GM23338 (cell line): ENCODE data around the gene UBE2D1. TPM values are rescaled to one million over a fixed set of nuclear protein-coding genes. Genes with fewer than 3 reads are reported as not detected.

ENCODE experiments used
- ETS1 ChIP-seq: IDR thresholded peaks from 2 replicates; pipeline ENCODE4 v1.6.1; 2016; ENCODE audit warnings: antibody characterized with exemption
- EZH2phosphoT487 ChIP-seq: fragments of 200-600 bp; sonication (generic); IDR thresholded peaks from one replicate; pipeline ENCODE4 v1.8.1; 2018; ENCODE audit warnings: antibody characterized with exemption; ENCODE audit not compliant: unreplicated experiment
- POLR2AphosphoS5 ChIP-seq: IDR thresholded peaks from 2 replicates; pipeline ENCODE4 v1.6.1; 2016; ENCODE audit warnings: antibody characterized with exemption, low read depth
- STAT1 ChIP-seq: IDR thresholded peaks from one replicate; pipeline ENCODE4 v1.6.1; 2016; ENCODE audit warnings: antibody characterized with exemption; ENCODE audit not compliant: unreplicated experiment
- ZNF331 ChIP-seq: fragments of 250-450 bp; sonication (Bioruptor Pico); IDR thresholded peaks from 2 replicates; pipeline ENCODE4 v1.5.0; 2020; ENCODE audit warnings: low read depth, mild to moderate bottlenecking, moderate library complexity
- polyA plus RNA-seq: library from polyadenylated mRNA; unstranded; fragments of >200 nt; fragmentation: Nextera tagmentation; extraction: Ambion mirVana; gene quantifications from 2 replicates; pipeline ENCODE4 v1.2.1, GENCODE V29; 2016
- total RNA-seq: library from RNA; depleted of rRNA; stranded (reverse); fragments of >200 nt; shearing (Covaris generic); gene quantifications from 2 replicates; pipeline ENCODE4 v1.2.3, GENCODE V29; 2014
- TF ChIP-seq, protein P1 (sequence below): fragments of 250-450 bp; sonication (Bioruptor Pico); IDR thresholded peaks from 2 replicates; pipeline ENCODE4 v1.5.0; 2020; ENCODE audit warnings: mild to moderate bottlenecking, moderate library complexity
- TF ChIP-seq, protein P2 (sequence below): IDR thresholded peaks from one replicate; pipeline ENCODE4 v1.6.1; 2018; ENCODE audit warnings: antibody characterized with exemption; ENCODE audit not compliant: unreplicated experiment

UBE2D1 gene
- total and polyA plus RNA-seq, 2 experiments from 2014 or later = 39.5 to 64.9 TPM

DNA sequence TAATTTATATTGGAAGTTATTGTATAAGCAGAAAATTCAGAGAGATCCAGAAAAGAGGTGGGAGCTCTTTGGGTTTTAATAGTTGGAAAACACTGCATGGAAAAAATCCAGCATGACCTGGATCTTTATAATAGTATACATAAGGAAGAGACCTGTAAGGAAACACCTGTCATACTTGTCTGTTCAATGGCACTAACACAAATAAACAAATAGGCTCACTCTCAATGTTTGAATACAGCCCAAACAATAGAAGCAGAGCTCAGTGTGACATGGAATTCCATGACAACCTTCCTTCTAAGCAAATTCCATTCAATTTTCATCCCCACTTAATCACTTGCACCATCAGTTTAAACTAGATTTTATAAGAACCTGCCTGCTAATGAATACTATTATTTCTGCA is 34.1 kb upstream of the UBE2D1 start (continued):
- TF ChIP-seq, protein P1, sequence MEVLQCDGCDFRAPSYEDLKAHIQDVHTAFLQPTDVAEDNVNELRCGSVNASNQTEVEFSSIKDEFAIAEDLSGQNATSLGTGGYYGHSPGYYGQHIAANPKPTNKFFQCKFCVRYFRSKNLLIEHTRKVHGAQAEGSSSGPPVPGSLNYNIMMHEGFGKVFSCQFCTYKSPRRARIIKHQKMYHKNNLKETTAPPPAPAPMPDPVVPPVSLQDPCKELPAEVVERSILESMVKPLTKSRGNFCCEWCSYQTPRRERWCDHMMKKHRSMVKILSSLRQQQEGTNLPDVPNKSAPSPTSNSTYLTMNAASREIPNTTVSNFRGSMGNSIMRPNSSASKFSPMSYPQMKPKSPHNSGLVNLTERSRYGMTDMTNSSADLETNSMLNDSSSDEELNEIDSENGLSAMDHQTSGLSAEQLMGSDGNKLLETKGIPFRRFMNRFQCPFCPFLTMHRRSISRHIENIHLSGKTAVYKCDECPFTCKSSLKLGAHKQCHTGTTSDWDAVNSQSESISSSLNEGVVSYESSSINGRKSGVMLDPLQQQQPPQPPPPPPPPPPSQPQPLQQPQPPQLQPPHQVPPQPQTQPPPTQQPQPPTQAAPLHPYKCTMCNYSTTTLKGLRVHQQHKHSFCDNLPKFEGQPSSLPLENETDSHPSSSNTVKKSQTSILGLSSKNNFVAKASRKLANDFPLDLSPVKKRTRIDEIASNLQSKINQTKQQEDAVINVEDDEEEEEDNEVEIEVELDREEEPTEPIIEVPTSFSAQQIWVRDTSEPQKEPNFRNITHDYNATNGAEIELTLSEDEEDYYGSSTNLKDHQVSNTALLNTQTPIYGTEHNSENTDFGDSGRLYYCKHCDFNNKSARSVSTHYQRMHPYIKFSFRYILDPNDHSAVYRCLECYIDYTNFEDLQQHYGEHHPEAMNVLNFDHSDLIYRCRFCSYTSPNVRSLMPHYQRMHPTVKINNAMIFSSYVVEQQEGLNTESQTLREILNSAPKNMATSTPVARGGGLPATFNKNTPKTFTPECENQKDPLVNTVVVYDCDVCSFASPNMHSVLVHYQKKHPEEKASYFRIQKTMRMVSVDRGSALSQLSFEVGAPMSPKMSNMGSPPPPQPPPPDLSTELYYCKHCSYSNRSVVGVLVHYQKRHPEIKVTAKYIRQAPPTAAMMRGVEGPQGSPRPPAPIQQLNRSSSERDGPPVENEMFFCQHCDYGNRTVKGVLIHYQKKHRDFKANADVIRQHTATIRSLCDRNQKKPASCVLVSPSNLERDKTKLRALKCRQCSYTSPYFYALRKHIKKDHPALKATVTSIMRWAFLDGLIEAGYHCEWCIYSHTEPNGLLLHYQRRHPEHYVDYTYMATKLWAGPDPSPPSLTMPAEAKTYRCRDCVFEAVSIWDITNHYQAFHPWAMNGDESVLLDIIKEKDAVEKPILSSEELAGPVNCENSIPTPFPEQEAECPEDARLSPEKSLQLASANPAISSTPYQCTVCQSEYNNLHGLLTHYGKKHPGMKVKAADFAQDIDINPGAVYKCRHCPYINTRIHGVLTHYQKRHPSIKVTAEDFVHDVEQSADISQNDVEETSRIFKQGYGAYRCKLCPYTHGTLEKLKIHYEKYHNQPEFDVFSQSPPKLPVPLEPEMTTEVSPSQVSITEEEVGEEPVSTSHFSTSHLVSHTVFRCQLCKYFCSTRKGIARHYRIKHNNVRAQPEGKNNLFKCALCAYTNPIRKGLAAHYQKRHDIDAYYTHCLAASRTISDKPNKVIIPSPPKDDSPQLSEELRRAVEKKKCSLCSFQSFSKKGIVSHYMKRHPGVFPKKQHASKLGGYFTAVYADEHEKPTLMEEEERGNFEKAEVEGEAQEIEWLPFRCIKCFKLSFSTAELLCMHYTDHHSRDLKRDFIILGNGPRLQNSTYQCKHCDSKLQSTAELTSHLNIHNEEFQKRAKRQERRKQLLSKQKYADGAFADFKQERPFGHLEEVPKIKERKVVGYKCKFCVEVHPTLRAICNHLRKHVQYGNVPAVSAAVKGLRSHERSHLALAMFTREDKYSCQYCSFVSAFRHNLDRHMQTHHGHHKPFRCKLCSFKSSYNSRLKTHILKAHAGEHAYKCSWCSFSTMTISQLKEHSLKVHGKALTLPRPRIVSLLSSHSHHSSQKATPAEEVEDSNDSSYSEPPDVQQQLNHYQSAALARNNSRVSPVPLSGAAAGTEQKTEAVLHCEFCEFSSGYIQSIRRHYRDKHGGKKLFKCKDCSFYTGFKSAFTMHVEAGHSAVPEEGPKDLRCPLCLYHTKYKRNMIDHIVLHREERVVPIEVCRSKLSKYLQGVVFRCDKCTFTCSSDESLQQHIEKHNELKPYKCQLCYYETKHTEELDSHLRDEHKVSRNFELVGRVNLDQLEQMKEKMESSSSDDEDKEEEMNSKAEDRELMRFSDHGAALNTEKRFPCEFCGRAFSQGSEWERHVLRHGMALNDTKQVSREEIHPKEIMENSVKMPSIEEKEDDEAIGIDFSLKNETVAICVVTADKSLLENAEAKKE = no peak
- TF ChIP-seq ETS1 (no peak), ZNF331 (CRISPR knock-in tag) (no peak), EZH2phosphoT487 (no peak), STAT1 (no peak), POLR2AphosphoS5 (no peak)
- TF ChIP-seq, protein P2, sequence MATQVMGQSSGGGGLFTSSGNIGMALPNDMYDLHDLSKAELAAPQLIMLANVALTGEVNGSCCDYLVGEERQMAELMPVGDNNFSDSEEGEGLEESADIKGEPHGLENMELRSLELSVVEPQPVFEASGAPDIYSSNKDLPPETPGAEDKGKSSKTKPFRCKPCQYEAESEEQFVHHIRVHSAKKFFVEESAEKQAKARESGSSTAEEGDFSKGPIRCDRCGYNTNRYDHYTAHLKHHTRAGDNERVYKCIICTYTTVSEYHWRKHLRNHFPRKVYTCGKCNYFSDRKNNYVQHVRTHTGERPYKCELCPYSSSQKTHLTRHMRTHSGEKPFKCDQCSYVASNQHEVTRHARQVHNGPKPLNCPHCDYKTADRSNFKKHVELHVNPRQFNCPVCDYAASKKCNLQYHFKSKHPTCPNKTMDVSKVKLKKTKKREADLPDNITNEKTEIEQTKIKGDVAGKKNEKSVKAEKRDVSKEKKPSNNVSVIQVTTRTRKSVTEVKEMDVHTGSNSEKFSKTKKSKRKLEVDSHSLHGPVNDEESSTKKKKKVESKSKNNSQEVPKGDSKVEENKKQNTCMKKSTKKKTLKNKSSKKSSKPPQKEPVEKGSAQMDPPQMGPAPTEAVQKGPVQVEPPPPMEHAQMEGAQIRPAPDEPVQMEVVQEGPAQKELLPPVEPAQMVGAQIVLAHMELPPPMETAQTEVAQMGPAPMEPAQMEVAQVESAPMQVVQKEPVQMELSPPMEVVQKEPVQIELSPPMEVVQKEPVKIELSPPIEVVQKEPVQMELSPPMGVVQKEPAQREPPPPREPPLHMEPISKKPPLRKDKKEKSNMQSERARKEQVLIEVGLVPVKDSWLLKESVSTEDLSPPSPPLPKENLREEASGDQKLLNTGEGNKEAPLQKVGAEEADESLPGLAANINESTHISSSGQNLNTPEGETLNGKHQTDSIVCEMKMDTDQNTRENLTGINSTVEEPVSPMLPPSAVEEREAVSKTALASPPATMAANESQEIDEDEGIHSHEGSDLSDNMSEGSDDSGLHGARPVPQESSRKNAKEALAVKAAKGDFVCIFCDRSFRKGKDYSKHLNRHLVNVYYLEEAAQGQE = no peak
